Measurements from ENCODE around the gene ARMC6. TPM values are rescaled to one million over a fixed set of nuclear protein-coding genes. Genes with fewer than 3 reads are reported as not detected.
"Not testable (repeated sequence)": the region's sequence is repeated elsewhere in the genome, so short reads cannot be mapped to it uniquely, and the experiment has no call there.

The ARMC6 gene
- total RNA-seq, 1 experiment from 2014 or later: 82.6 TPM

- DNase-seq (ENCODE audit: low read depth): no peak
Measured at GRCh38 chr19:19022380-19022961, 10.9 kb upstream of the ARMC6 start.

DNA sequence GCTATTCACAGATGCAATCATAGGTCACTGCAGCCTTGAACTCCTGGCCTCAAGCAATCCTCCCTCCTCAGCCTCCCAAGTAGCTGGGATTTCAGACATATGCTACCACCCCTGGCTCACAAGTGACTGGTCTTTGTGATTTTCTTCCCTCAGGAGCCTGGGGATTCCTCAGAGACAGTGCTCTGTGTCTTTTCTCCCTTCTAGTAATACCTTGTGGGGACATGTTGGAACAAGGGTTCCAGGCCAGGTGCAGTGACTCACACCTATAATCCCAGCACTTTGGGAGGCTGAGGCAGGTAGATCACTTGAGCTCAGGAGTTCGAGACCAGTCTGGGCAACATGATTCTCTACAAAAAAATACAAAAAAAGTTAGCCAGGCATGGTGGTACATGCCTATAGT lies 10.0 kb upstream of the ARMC6 start:
- DNase-seq (ENCODE audit: low read depth): not testable (repeated sequence)

- no peak for DNase-seq (ENCODE audit: low read depth)
Measured at GRCh38 chr19:19025861-19026260, 7.5 kb upstream of the ARMC6 start.

DNA sequence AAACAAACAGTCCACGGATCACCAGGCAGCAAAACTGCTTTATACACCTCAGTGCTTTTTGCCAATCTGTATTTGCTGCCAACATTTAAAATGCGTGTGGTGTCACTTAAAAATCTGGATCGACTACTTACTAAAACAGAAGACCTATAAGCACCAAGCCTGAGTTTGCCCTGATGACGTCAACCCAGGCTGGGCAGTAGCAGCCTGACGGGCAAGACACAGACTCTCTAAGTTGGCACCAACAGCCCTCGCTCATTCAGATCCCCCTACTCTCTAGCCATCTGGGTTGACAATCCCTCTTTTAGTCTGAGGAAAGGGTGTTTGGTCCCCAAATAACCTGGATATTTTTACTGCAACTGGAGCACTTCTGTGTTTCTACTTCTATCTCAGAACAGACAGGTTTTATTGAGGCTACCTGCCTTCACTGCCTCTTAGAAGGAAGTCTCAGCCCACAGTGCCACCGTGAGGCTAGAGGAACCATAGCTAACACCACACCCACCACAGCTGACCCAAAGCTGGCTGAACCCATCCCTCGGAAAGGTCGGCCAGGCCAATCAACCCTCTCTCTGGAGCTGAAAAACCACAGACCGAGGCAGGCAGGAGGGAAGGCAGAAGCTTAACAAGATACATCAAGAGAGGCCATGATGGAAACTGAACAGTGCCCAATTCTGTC lies 7.0 kb upstream of the ARMC6 start:
- no peak for DNase-seq (ENCODE audit: low read depth)

GRCh38 chr19:19027228-19027627 lies 6.2 kb upstream of the ARMC6 start:
- no peak for DNase-seq (ENCODE audit: low read depth)

GRCh38 chr19:19028526-19028925 lies 4.9 kb upstream of the ARMC6 start:
- no peak for DNase-seq (ENCODE audit: low read depth)

- no peak for DNase-seq (ENCODE audit: low read depth)
Measured at GRCh38 chr19:19031891-19032290, 1.5 kb upstream of the ARMC6 start.

DNA sequence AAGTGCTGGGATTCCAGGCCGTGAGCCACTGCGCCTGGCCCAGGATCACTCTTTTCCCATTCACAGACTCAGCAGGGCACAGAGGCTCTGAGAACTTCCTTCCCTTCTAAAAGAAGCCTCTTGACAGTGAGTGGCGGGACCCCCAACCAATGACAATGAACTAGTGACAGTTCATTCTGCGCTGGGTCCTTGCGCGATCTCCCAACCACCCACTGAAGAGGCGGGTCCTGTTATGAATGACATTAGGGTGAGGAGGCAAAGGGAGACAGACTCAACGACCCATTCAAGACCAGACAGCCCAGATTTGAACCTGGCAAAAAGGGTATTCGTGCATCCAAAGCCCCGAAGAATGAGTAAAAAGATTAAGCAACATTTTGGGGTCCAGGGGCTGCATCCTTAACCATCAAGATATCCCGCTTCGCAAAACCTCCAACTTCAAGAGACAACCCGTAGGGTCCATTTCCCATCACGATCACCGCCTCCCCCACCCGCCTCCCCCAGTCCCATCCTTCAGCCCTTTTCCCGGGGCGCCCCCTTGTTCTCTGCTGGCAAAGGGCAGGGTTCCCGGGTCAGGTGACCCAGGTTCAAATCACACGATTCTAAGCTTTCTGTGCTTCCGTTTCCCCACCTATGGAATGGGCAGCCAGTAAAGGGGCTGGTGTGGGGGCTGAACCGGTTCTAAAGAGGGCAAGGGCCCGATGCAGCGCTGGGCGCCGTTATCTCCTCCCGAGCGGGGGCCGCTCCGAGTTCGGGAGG lies 805 bp upstream of the ARMC6 start:
- DNase-seq (ENCODE audit: low read depth): peak; percentile 81

GRCh38 chr19:19033176-19033425 lies 302 bp upstream of the ARMC6 start:
- no peak for DNase-seq (ENCODE audit: low read depth)

GRCh38 chr19:19034204-19034624 lies 811 bp downstream of the ARMC6 start:
- DNase-seq (ENCODE audit: low read depth): peak; percentile 91

DNA sequence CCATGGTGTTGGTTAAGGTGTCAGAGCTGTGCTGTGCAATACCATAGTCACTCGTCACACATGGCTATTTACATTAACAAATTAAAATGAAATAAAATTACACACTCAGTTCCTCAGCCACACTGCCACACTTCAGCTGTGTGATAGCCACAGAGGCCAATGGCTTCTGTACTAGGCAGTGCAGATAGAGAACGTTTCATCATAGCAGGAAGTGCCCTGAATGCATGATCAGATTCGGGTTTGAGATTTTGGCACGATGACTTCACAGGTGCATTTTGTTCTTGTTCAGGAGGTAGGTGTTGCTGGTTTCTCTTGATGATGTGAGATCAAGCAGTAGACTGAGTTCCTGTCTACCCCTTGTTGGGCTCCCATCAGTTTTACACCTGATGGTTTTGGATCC lies 6.5 kb downstream of the ARMC6 start:
- DNase-seq (ENCODE audit: low read depth): no peak

DNA sequence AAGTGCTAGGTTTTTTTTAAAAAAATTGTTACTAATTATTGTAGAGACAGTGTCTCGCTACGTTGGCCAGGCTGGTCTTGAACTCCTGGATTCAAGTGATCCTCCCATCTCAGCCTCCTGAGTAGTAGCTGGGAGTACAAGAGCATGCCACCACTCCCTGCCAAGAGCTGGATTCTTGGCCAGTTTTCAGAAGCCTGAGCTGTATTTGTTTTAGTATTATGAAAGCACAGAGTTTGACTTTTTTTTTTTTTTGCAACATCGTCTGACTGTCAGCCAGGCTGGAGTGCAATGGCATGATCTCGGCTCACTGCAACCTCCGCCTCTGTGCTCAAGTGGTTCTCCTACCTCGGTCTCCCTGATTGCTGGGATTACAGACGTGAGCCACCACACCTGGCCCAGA lies 7.0 kb downstream of the ARMC6 start:
- DNase-seq (ENCODE audit: low read depth): no peak

GRCh38 chr19:19042732-19043280 lies 9.4 kb downstream of the ARMC6 start:
- DNase-seq (ENCODE audit: low read depth): no peak

DNA sequence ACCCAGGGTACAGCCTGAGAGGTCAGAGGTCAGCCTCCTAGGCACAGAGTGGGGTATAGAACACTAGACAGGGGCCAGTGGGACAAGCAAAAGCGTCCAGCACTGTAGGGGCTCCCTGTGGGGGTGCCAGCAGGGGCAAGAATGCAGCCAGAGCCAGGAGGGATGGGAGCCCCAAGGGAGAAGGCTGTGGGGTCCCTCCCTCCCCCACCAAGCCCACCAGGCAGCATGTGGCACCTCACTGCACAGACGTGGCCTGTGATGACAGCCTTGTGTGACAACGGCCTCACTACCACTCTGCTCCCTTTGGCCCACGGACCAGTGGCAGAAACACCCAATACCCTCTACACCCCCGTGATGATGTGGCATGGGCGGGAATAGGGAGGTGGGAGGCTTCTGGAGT lies 10.1 kb downstream of the ARMC6 start:
- no peak for DNase-seq (ENCODE audit: low read depth)

GRCh38 chr19:19043881-19044280 lies 10.5 kb downstream of the ARMC6 start:
- no peak for DNase-seq (ENCODE audit: low read depth)

DNA sequence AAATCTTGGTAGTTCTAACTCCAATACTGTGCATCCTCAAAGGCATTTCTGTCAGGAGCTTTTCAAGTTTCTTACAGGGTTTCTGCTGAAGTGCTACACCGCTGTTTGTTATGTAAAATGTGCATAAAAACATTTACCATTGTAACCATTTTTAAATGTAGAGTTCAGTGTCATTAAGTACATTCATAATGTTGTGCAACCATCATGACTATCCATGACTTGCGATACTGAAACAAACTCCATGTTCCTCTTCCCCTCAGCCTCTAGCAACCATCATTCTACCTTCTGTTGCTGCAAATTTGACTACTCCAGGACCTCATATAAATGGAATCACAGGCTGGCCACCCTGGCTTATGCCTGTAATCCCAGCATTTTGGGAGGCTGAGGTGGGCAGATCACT lies 16.0 kb downstream of the ARMC6 start:
- DNase-seq (ENCODE audit: low read depth): no peak

DNA sequence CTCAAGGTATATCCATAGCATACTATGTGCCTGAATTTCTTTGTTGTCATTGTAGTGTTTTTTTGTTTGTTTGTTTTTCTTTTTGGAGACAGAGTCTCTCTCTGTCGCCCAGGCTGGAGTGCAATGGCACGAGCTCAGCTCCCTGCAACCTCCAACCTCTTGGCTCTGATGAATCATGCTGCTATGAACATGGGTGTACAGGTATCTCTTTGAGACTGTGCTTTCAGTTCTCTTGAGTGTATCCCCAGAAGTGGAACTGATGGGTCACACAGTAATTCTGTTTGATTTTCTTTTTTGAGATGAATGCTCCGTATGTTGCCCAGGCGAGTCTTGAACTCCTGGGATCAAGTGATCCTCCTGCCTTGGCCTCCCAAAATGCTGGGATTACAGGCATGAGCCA lies 16.7 kb downstream of the ARMC6 start:
- no peak for DNase-seq (ENCODE audit: low read depth)

- no peak for DNase-seq (ENCODE audit: low read depth)
Measured at GRCh38 chr19:19050731-19051130, 17.3 kb downstream of the ARMC6 start.

DNA sequence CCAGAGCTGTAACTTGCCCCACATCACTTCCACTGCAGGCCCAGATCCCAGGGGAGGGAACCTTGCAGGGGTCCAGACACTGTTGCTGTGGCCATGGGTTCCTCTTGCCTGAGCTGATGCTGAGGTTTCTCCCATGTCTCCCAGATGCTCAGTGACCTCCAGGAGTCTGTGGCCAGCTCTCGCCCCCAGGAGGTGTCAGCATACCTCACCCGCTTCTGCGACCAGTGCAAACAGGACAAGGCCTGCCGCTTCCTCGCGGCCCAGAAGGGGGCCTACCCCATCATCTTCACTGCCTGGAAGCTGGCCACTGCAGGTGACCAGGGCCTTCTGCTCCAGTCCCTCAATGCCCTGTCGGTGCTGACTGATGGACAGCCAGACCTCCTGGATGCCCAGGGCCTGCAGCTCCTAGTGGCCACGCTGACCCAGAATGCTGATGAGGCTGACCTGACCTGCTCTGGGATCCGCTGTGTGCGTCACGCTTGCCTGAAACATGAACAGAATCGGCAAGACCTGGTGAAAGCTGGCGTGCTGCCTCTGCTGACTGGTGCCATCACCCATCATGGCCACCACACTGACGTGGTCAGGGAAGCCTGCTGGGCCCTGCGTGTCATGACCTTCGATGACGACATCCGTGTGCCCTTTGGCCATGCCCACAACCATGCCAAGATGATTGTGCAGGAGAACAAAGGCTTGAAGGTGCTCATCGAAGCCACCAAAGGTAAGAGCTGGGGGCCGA lies 18.2 kb downstream of the ARMC6 start:
- DNase-seq (ENCODE audit: low read depth): no peak

DNA sequence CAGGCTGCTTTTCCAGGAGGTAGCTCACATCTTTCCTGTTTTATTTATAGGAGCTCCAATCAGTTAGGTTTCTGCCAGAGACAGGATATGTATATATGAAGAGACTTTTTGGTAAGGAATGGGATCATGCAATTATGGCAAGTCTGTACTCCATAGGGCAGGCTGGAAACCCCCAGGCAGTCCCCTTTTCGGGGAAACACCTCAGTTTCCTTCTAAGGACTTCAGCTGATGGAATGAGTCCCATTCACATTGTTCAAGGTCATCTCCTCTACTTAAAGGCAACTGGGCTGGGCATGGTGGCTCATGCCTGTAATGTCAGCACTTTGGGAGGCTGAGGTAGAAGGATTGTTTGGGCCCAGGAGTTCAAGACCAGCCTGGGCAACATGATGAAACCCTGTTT lies 19.5 kb downstream of the ARMC6 start:
- DNase-seq (ENCODE audit: low read depth): no peak

GRCh38 chr19:19053508-19054314 lies 20.3 kb downstream of the ARMC6 start:
- peak; percentile 62 for DNase-seq (ENCODE audit: low read depth)

Data from Daoy (cell line).